ENCODE data around the gene UNC13D. TPM values are rescaled to one million over a fixed set of nuclear protein-coding genes. Genes with fewer than 3 reads are reported as not detected.

The UNC13D gene
- total RNA-seq (2012; rRNA removed) (under 0.01 TPM in 1 of 2 replicates, not detected in the other), polyA plus RNA-seq (2012; rRNA removed) (0.31 and 0.52 TPM in 2 replicates), Bru-seq, nascent RNA (percentile 20 among the genes with signal in this experiment), BruChase-seq, experiment 1, labeled RNA remaining after a 6-hour chase (percentile 25 among the genes with signal in this experiment), BruChase-seq, experiment 2, labeled RNA remaining after a 2-hour chase (percentile 25 among the genes with signal in this experiment)
- 0.14 and 1.0 TPM in 2 replicates for polyA plus RNA-seq (2012; cell fraction: cytosol; rRNA removed)
- 2.1 and 4.2 TPM in 2 replicates for polyA plus RNA-seq (2012; cell fraction: nucleus; rRNA removed; ENCODE audit: low replicate concordance)
- long read RNA-seq = 0 reads

- Histone ChIP-seq H3K9me3 (ENCODE audit: control insufficient read depth, insufficient read depth, low read length) (no peaks in the 10 kb centered on the region), H3K4me2 (ENCODE audit: low read depth, low read length) (no peak within 1 kb of the TSS), H3K4me3 (ENCODE audit: insufficient read depth, low read depth, low read length) (no peak within 1 kb of the TSS), H3K18ac (ENCODE audit: low read depth, low read length) (no peak within 1 kb of the TSS), H2BK120ac (ENCODE audit: low read depth, low read length) (peak within 1 kb of the TSS; percentile 88), H2BK5ac (ENCODE audit: low read depth, low read length, poor library complexity, severe bottlenecking) (peak within 1 kb of the TSS; percentile 82), H3K9ac (ENCODE audit: low read depth, low read length) (no peak within 1 kb of the TSS), H3K4ac (ENCODE audit: low read depth, low read length) (peak within 1 kb of the TSS; percentile 85), H2BK20ac (ENCODE audit: low read depth, low read length) (no peak within 1 kb of the TSS; the same call in 1 of the 2 replicates), H2AK5ac (ENCODE audit: low read depth, low read length) (peak within 1 kb of the TSS; percentile 86), H3K9me1 (ENCODE audit: insufficient read depth, low read length) (0 out of 2 replicates have a peak, but pooled peaks cover 4% of the 10 kb centered on the region), H3K14ac (replicated peaks; ENCODE audit: low read depth, low read length) (peak within 1 kb of the TSS; percentile 63), H4K91ac (ENCODE audit: insufficient read depth, low read depth, low read length) (peak within 1 kb of the TSS; percentile 66), H3K36me3 (ENCODE audit: control insufficient read depth, insufficient read depth, low read length) (peaks cover 29% of the 10 kb centered on the region), H3K23ac (ENCODE audit: low read depth, low read length) (no peak within 1 kb of the TSS; the same call in 1 of the 2 replicates), H4K8ac (ENCODE audit: low read depth in 2 of 2, low read length in 2 of 2) (peak within 1 kb of the TSS; percentile 4 to 83; a peak in 3 of 4 replicates), H3K4me1 (ENCODE audit: control insufficient read depth, insufficient read depth, low read length) (peaks cover 6% of the 10 kb centered on the region), H2AK9ac (replicated peaks; ENCODE audit: low read depth, low read length, poor library complexity) (peak within 1 kb of the TSS; percentile 98), H3K27me3 (ENCODE audit: control insufficient read depth, insufficient read depth, low read length) (no peaks in the 10 kb centered on the region), H3K79me1 (ENCODE audit: low read depth in 1 of 2, low read length in 2 of 2) (0 out of 4 replicates have a peak, but pooled peaks cover 0 to 2% of the 10 kb centered on the region in 2 experiments), H2AFZ (replicated peaks; ENCODE audit: low read length, poor library complexity) (peak within 1 kb of the TSS; percentile 88), H2BK15ac (ENCODE audit: low read depth, low read length) (no peak within 1 kb of the TSS; the same call in 2 of the 3 replicates), H3K56ac (ENCODE audit: extremely low read depth, insufficient read depth, low read length) (no peak within 1 kb of the TSS), H4K20me1 (ENCODE audit: insufficient read depth, low read length) (peaks cover 7% of the 10 kb centered on the region), H3K27ac (ENCODE audit: insufficient read depth, low read length) (peak within 1 kb of the TSS; percentile 26), H4K5ac (ENCODE audit: low read depth, low read length) (no peak within 1 kb of the TSS)
- no peak for ATAC-seq (ENCODE audit: low read depth)
- CTCF ChIA-PET = interaction anchor here (1.0 kb wide), 1 partner anchor 14 kb away, joined by 3 read pairs; no protein-coding TSS in a partner anchor
- no peak for DNase-seq
- in situ Hi-C loops (cut with MboI; ENCODE audit: low sequenced_read_pairs) = no loop called here
- TF ChIP-seq RAD21 (IDR thresholded peaks at IDR 0.05; ENCODE audit: low read length) = no peak
- TF ChIP-seq POLR2A (IDR thresholded peaks at IDR 0.05; ENCODE audit: low read depth, low read length) = no peak
- TF ChIP-seq RFX5 (IDR thresholded peaks at IDR 0.05; ENCODE audit: low read depth, low read length) = no peak
- no peak for TF ChIP-seq BHLHE40 (IDR thresholded peaks at IDR 0.05; ENCODE audit: low read depth, low read length)
- TF ChIP-seq CEBPB (IDR thresholded peaks at IDR 0.05; ENCODE audit: low read depth, low read length) = no peak
- TF ChIP-seq, protein P1, sequence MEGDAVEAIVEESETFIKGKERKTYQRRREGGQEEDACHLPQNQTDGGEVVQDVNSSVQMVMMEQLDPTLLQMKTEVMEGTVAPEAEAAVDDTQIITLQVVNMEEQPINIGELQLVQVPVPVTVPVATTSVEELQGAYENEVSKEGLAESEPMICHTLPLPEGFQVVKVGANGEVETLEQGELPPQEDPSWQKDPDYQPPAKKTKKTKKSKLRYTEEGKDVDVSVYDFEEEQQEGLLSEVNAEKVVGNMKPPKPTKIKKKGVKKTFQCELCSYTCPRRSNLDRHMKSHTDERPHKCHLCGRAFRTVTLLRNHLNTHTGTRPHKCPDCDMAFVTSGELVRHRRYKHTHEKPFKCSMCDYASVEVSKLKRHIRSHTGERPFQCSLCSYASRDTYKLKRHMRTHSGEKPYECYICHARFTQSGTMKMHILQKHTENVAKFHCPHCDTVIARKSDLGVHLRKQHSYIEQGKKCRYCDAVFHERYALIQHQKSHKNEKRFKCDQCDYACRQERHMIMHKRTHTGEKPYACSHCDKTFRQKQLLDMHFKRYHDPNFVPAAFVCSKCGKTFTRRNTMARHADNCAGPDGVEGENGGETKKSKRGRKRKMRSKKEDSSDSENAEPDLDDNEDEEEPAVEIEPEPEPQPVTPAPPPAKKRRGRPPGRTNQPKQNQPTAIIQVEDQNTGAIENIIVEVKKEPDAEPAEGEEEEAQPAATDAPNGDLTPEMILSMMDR (conservative IDR thresholded peaks at IDR 0.05; ENCODE audit: low read depth, low read length) = no peak
- TF ChIP-seq SMC3 (IDR thresholded peaks at IDR 0.05; ENCODE audit: low read depth, low read length) = no peak
- no TSS peak for BruUV-seq (replicated peaks)
- WGBS, 2 experiments (ENCODE audit: extremely low coverage in 2 of 2, insufficient read length in 1 of 2) = 100% methylated on average over 1 of the region's 35 CpGs; no CpG with 5 or more reads in 1 of the 2 experiments
- intact Hi-C loops (cut with micrococcal nuclease) = no loop called here
- POLR2A ChIA-PET (ENCODE audit: unreplicated experiment) = no interaction called here
- dilution Hi-C loops (cut with HindIII; ENCODE audit: low sequenced_read_pairs, unreplicated experiment) = no loop called here
Observed at GRCh38 chr17:75843577-75844529, at the start of gene UNC13D. TSS of gene UNC13D (minus strand) at chr17:75844404. CDS start at chr17:75844337, 67 bp downstream.

Data from IMR-90 (cell line).